ENCODE results near the gene AHSG. TPM values are rescaled to one million over a fixed set of nuclear protein-coding genes. Genes with fewer than 3 reads are reported as not detected.

AHSG gene
- total and polyA plus RNA-seq, 2 donors (not counting 3 experiments of a cell fraction or from before 2014, with no cell fraction given) = not detected

DNA sequence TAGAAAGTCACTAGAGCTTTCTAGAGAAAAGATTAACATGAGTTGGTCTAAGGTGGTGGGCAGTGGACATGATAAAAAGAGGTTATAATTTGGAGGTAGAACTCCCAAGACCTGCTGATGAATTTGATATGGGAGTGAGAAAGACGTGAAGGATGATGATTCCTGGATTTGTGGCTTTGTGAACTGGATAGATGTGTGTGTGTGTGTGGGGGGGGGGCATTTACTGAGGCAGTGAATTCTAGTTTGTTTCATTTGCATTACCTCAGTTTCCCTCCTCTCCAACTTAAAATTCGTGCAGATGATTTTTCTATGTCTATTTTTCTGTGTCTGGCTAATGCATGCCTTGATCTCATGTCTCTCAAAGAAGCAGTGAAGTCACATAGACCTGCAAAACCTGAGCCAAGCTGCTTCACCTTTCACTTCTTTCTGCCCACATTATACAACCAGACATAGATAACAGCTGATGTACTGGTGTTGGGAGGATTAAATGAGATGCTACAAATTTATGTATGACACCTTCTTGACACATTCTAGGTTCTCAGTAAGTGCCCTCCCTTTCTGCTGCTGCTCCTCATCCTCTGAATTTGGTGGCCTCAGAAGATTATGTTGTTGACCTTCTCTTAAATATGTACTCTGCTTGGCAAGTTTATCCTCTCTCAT lies 9.9 kb downstream of the AHSG start:
- TF ChIP-seq GATA2 (IDR thresholded peaks at IDR 0.05; ENCODE audit: insufficient read depth, insufficient read length, low read depth, low read length) = no peak
- no peak for TF ChIP-seq POLR2AphosphoS5 (IDR thresholded peaks at IDR 0.05; ENCODE audit: insufficient read depth, low read depth, low read length)
- no peak for TF ChIP-seq FOS (IDR thresholded peaks at IDR 0.05; ENCODE audit: borderline replicate concordance, insufficient read depth, low read length)
- TF ChIP-seq, protein P1, sequence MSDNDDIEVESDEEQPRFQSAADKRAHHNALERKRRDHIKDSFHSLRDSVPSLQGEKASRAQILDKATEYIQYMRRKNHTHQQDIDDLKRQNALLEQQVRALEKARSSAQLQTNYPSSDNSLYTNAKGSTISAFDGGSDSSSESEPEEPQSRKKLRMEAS (IDR thresholded peaks at IDR 0.05; ENCODE audit: insufficient read depth, insufficient read length) = no peak
- TF ChIP-seq MYC (IDR thresholded peaks at IDR 0.05; ENCODE audit: low read depth, low read length) = no peak
- TF ChIP-seq EZH2 (IDR thresholded peaks at IDR 0.05; ENCODE audit: borderline replicate concordance, low read depth, low read length, severe bottlenecking) = no peak
- TF ChIP-seq JUN (IDR thresholded peaks at IDR 0.05; ENCODE audit: borderline replicate concordance, insufficient read depth, insufficient read length, low read depth) = no peak
- no peak for TF ChIP-seq POLR2A (IDR thresholded peaks at IDR 0.05; ENCODE audit: low read depth, low read length)
- TF ChIP-seq, protein P2, sequence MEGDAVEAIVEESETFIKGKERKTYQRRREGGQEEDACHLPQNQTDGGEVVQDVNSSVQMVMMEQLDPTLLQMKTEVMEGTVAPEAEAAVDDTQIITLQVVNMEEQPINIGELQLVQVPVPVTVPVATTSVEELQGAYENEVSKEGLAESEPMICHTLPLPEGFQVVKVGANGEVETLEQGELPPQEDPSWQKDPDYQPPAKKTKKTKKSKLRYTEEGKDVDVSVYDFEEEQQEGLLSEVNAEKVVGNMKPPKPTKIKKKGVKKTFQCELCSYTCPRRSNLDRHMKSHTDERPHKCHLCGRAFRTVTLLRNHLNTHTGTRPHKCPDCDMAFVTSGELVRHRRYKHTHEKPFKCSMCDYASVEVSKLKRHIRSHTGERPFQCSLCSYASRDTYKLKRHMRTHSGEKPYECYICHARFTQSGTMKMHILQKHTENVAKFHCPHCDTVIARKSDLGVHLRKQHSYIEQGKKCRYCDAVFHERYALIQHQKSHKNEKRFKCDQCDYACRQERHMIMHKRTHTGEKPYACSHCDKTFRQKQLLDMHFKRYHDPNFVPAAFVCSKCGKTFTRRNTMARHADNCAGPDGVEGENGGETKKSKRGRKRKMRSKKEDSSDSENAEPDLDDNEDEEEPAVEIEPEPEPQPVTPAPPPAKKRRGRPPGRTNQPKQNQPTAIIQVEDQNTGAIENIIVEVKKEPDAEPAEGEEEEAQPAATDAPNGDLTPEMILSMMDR (IDR thresholded peaks at IDR 0.05; ENCODE audit: extremely low read depth in 1 of 2, insufficient read depth in 1 of 2, low read depth in 1 of 2, low read length in 2 of 2) = no peak
- ChIA-PET CTCF (interaction anchor here (1.0 to 2.3 kb wide), 2 partner anchors 8 to 199 kb away, joined by 4 to 6 read pairs; no protein-coding TSS in a partner anchor), POLR2A (no interaction called here)
- no TSS peak for BruUV-seq (replicated peaks)
- no peak overlapping the region for H3K9ac ChIP-seq (replicated peaks; ENCODE audit: extremely low read depth, insufficient read depth, low read length)
- no peak for FAIRE-seq
- no peak overlapping the region for H3K27ac ChIP-seq (ENCODE audit: insufficient read depth, low read depth, low read length)
- dilution Hi-C loops (cut with MboI; ENCODE audit: extremely low pct_ligation_motif_present, low sequenced_read_pairs) = no loop called here
- no peak overlapping the region for H2AFZ ChIP-seq (ENCODE audit: low read depth, low read length)
- no peaks in the 10 kb centered on the region for H3K9me1 ChIP-seq (replicated peaks; ENCODE audit: control insufficient read depth, extremely low read depth, insufficient read depth, low read length)
- no peak overlapping the region for H3K4me2 ChIP-seq (ENCODE audit: insufficient read depth, low read length)
- no peaks in the 10 kb centered on the region for H3K4me1 ChIP-seq (ENCODE audit: control insufficient read depth, extremely low read depth, insufficient read depth, low read length)
- intact Hi-C loops (cut with micrococcal nuclease) = no loop called here
- H3K79me2 ChIP-seq (ENCODE audit: control insufficient read depth, insufficient read depth, low read length) = no peaks in the 10 kb centered on the region
- peaks cover 6 to 8% of the 10 kb centered on the region in 2 experiments for H3K27me3 ChIP-seq (ENCODE audit: control insufficient read depth in 2 of 2, insufficient read depth in 2 of 2, low read length in 2 of 2)
- H3K9me3 ChIP-seq (replicated peaks; ENCODE audit: control insufficient read depth, insufficient read depth, low read length) = no peaks in the 10 kb centered on the region
- H3K4me3 ChIP-seq (replicated peaks in 1 of 3; ENCODE audit: insufficient read depth in 1 of 3, low read depth in 1 of 3, low read length in 3 of 3) = no peak overlapping the region
- DNase-seq (ENCODE audit: low read depth, low spot score) = no peak
- no peaks in the 10 kb centered on the region for H3K36me3 ChIP-seq (ENCODE audit: control insufficient read depth in 2 of 2, extremely low read depth in 1 of 2, insufficient read depth in 2 of 2, low read length in 2 of 2)
- H4K20me1 ChIP-seq (replicated peaks; ENCODE audit: control insufficient read depth, extremely low read depth, insufficient read depth, low read length) = no peaks in the 10 kb centered on the region
